H1 (cell line): ENCODE measurements around the gene SIX5. TPM values are rescaled to one million over a fixed set of nuclear protein-coding genes. Genes with fewer than 3 reads are reported as not detected.

ENCODE experiments used
- CTCF ChIA-PET: fragments of 300-600 bp; sonication (Branson Sonifier 250); formaldehyde crosslinking; loops from one replicate; lab custom pipeline; 2021; ENCODE audit not compliant: partially characterized antibody; lab: Charles Lee
- POLR2A ChIA-PET: fragments of 300-600 bp; sonication (Branson Sonifier 250); formaldehyde crosslinking; loops from one replicate; lab custom pipeline; 2021; ENCODE audit warnings: inconsistent platforms; ENCODE audit not compliant: partially characterized antibody; lab: Charles Lee
- DNase-seq, 2 experiments: peaks; one replicate each; pipeline versions ENCODE4 v3.0.0 to v3.0.0-alpha.2; 2010 to 2022; ENCODE audit warnings: low spot score in 2 of 2, low read depth in 1 of 2, mixed read lengths in 1 of 2
- FAIRE-seq: peaks from 2 replicates; lab custom pipeline; 2011; peaks lifted over from hg19 to GRCh38; lab: Jason Lieb, UNC
- H2AFZ ChIP-seq: 2 replicates; pipeline ENCODE4 v1.8.1; 2012; ENCODE audit warnings: low read length, inconsistent platforms
- H2AK5ac ChIP-seq: 2 replicates; pipeline ENCODE4 v1.6.1; 2013; ENCODE audit warnings: low read depth, low read length
- H2BK120ac ChIP-seq: replicated peaks from 2 replicates; pipeline ENCODE3; 2013; ENCODE audit warnings: low read depth, low read length, inconsistent platforms
- H2BK12ac ChIP-seq: 2 replicates; pipeline ENCODE4 v1.6.1; 2013; ENCODE audit warnings: low read depth, low read length
- H2BK15ac ChIP-seq: 2 replicates; pipeline ENCODE4 v1.6.1; 2013; ENCODE audit warnings: low read length
- H2BK20ac ChIP-seq: 2 replicates; pipeline ENCODE4 v1.6.1; 2013; ENCODE audit warnings: low read length
- H2BK5ac ChIP-seq: 2 replicates; pipeline ENCODE4 v1.6.1; 2013; ENCODE audit warnings: low read depth, low read length
- H3K14ac ChIP-seq: 2 replicates; pipeline ENCODE4 v1.6.1; 2013; ENCODE audit warnings: inconsistent platforms; ENCODE audit not compliant: insufficient read length
- H3K18ac ChIP-seq: 2 replicates; pipeline ENCODE4 v1.6.1; 2013; ENCODE audit warnings: low read length; ENCODE audit errors: extremely low read depth
- H3K23ac ChIP-seq: 2 replicates; pipeline ENCODE4 v1.6.1; 2013; ENCODE audit warnings: inconsistent platforms; ENCODE audit not compliant: insufficient read length
- H3K23me2 ChIP-seq: 2 replicates; pipeline ENCODE4 v1.6.1; 2013; ENCODE audit warnings: low read depth, low read length
- H3K27ac ChIP-seq: 2 replicates; pipeline ENCODE4 v1.6.1; 2011; ENCODE audit warnings: low read depth, low read length, inconsistent platforms
- H3K27me3 ChIP-seq, 4 experiments: replicated peaks in 1 of 4; 1 replicate in 1 of 4; 2 replicates in 3 of 4; pipeline versions ENCODE4 v1.6.1 to v1.8.1; 2011 to 2013; ENCODE audit warnings: low read length in 3 of 4, mild to moderate bottlenecking in 3 of 4, inconsistent platforms in 2 of 4, mixed read lengths in 2 of 4, moderate library complexity in 1 of 4; ENCODE audit not compliant: control insufficient read depth in 3 of 4, insufficient read depth in 3 of 4; ENCODE audit errors: extremely low read depth in 1 of 4
- H3K36me3 ChIP-seq, 4 experiments: 2 replicates each; pipeline versions ENCODE4 v1.6.1 to v1.8.1; 2011 to 2013; ENCODE audit warnings: mild to moderate bottlenecking in 4 of 4, low read length in 3 of 4, moderate library complexity in 2 of 4, control low read depth in 1 of 4, inconsistent platforms in 1 of 4; ENCODE audit not compliant: insufficient read depth in 4 of 4, control insufficient read depth in 2 of 4
- H3K4ac ChIP-seq: replicated peaks from 2 replicates; pipeline ENCODE3; 2013; ENCODE audit warnings: low read length, low read depth, mixed read lengths, inconsistent platforms; ENCODE audit not compliant: insufficient read length
- H3K4me1 ChIP-seq, 4 experiments: replicated peaks in 1 of 4; 1 replicate in 1 of 4; 2 replicates in 3 of 4; pipeline versions ENCODE4 v1.6.1 to v1.8.1; 2011 to 2013; ENCODE audit warnings: low read length in 3 of 4, inconsistent platforms in 2 of 4, mixed read lengths in 1 of 4; ENCODE audit not compliant: insufficient read depth in 4 of 4, control insufficient read depth in 3 of 4
- H3K4me2 ChIP-seq, 2 experiments: 2 replicates each; pipeline versions ENCODE4 v1.6.1 to v1.8.1; 2011 to 2013; ENCODE audit warnings: low read depth in 2 of 2, low read length in 2 of 2, control low read depth in 1 of 2, inconsistent platforms in 1 of 2, mild to moderate bottlenecking in 1 of 2; ENCODE audit not compliant: insufficient read depth in 1 of 2
- H3K4me3 ChIP-seq, 4 experiments: fragments of 200-600, 300-600 bp in 1 of 4; sonication (generic), shearing (Covaris generic), sonication (Bioruptor Twin) in 1 of 4; 2 replicates each; pipeline versions ENCODE4 v1.5.1 to v1.8.1; 2011 to 2016; ENCODE audit warnings: low read length in 4 of 4, low read depth in 3 of 4, control low read depth in 2 of 4, inconsistent platforms in 2 of 4, mild to moderate bottlenecking in 2 of 4, mixed read lengths in 1 of 4, moderate library complexity in 1 of 4; ENCODE audit not compliant: insufficient read depth in 2 of 4; ENCODE audit errors: extremely low read depth in 1 of 4
- H3K56ac ChIP-seq: replicated peaks from 2 replicates; pipeline ENCODE3; 2013; ENCODE audit warnings: low read depth, mild to moderate bottlenecking, mixed read lengths, low read length, inconsistent platforms; ENCODE audit not compliant: insufficient read length
- H3K79me1 ChIP-seq: 2 replicates; pipeline ENCODE4 v1.6.1; 2013; ENCODE audit warnings: low read depth, low read length, control low read depth
- H3K79me2 ChIP-seq, 2 experiments: 2 replicates each; pipeline versions ENCODE4 v1.6.1 to v1.8.1; 2012 to 2013; ENCODE audit warnings: low read length in 2 of 2, mild to moderate bottlenecking in 2 of 2, inconsistent platforms in 1 of 2; ENCODE audit not compliant: insufficient read depth in 2 of 2, control insufficient read depth in 1 of 2
- H3K9ac ChIP-seq, 4 experiments: replicated peaks in 1 of 4; 1 replicate in 1 of 4; 2 replicates in 3 of 4; pipeline versions ENCODE4 v1.6.1 to v1.8.1; 2011 to 2013; ENCODE audit warnings: low read depth in 3 of 4, low read length in 3 of 4, control low read depth in 2 of 4, mild to moderate bottlenecking in 2 of 4, moderate library complexity in 2 of 4, inconsistent platforms in 1 of 4; ENCODE audit errors: extremely low read depth in 1 of 4
- H3K9me3 ChIP-seq, 2 experiments: 2 replicates each; pipeline versions ENCODE4 v1.6.1 to v1.8.1; 2012 to 2013; ENCODE audit warnings: mild to moderate bottlenecking in 2 of 2, moderate library complexity in 2 of 2, control low read depth in 1 of 2, inconsistent platforms in 1 of 2, low read depth in 1 of 2, low read length in 1 of 2, mixed read lengths in 1 of 2; ENCODE audit not compliant: insufficient read depth in 2 of 2
- H4K20me1 ChIP-seq, 2 experiments: replicated peaks in 1 of 2; 2 replicates each; pipeline versions ENCODE3 to v1.8.1; 2011 to 2013; ENCODE audit warnings: inconsistent platforms in 2 of 2, low read length in 2 of 2, mild to moderate bottlenecking in 1 of 2; ENCODE audit not compliant: insufficient read depth in 2 of 2, control insufficient read depth in 1 of 2
- H4K5ac ChIP-seq: 2 replicates; pipeline ENCODE4 v1.6.1; 2013; ENCODE audit warnings: low read length, low read depth, mixed read lengths, inconsistent platforms; ENCODE audit not compliant: insufficient read length
- H4K8ac ChIP-seq: 2 replicates; pipeline ENCODE4 v1.8.0; 2013; ENCODE audit warnings: mild to moderate bottlenecking, moderate library complexity, low read length, inconsistent platforms; ENCODE audit not compliant: insufficient read depth; ENCODE audit errors: extremely low read depth
- H4K91ac ChIP-seq: replicated peaks from 2 replicates; pipeline ENCODE3; 2013; ENCODE audit warnings: low read length, mixed read lengths, inconsistent platforms; ENCODE audit not compliant: insufficient read length
- EZH2 ChIP-seq: fragments of 200-600 bp; sonication (generic); IDR thresholded peaks from 2 replicates; pipeline ENCODE4 v1.7.1; 2012; ENCODE audit warnings: low read depth, mild to moderate bottlenecking, moderate library complexity, low read length, inconsistent platforms; ENCODE audit not compliant: severe bottlenecking
- SAP30 ChIP-seq: fragments of 300-600 bp; sonication (generic); IDR thresholded peaks from 2 replicates; pipeline ENCODE4 v1.7.1; 2012; ENCODE audit warnings: low read length, moderate library complexity, mild to moderate bottlenecking, inconsistent platforms; ENCODE audit not compliant: insufficient read depth, insufficient replicate concordance
- SIX5 ChIP-seq: IDR thresholded peaks from 2 replicates; pipeline ENCODE4 v1.6.1; 2011; ENCODE audit warnings: mild to moderate bottlenecking, low read depth, low read length
- SUZ12 ChIP-seq: fragments of 200-600 bp; sonication (generic); IDR thresholded peaks from 2 replicates; pipeline ENCODE4 v1.6.1; 2012; ENCODE audit warnings: mild to moderate bottlenecking, inconsistent platforms, low read length, moderate library complexity, mixed read lengths
- WGBS, 2 experiments: shearing (Covaris generic) in 1 of 2; methylation state at CpG; one replicate each; pipeline versions ENCODE4 v1.1.6 to v1.1.7; 2013 to 2015; ENCODE audit warnings: low lambda C conversion rate in 2 of 2, mixed read lengths in 2 of 2, inconsistent platforms in 1 of 2, low coverage in 1 of 2, missing lambda C conversion rate in 1 of 2; ENCODE audit not compliant: insufficient replicate concordance in 2 of 2, insufficient coverage in 1 of 2, insufficient read length in 1 of 2; ENCODE audit errors: extremely low coverage in 1 of 2, missing lambda C conversion rate in 1 of 2; 5-methylcytosine and 5-hydroxymethylcytosine counted together
- polyA plus RNA-seq, 7 experiments: library from polyadenylated mRNA; depleted of rRNA in 3 of 7; stranded (reverse) in 5 of 7; unstranded in 2 of 7; fragments of >200 nt in 5 of 7; fragments of 200-250 nt in 2 of 7; gene quantifications; 1 replicate in 5 of 7; 2 replicates in 1 of 7; 4 replicates in 1 of 7; pipeline versions ENCODE4 v1.2.1 to v1.2.3, GENCODE V29; 2011 to 2013; ENCODE audit warnings: missing spikeins in 2 of 7, mixed read lengths in 2 of 7
- total RNA-seq: library from RNA; stranded (reverse); fragmentation: NEBNext Ultra II Directional; extraction: Animal tissue kit (Norgen Biotek cat#: 25700); gene quantifications from 2 replicates; pipeline ENCODE4 v1.2.1, GENCODE V29; 2021

The SIX5 gene
- total and polyA plus RNA-seq, 2 of the 8 experiments (the other 6 are each of a cell fraction or from before 2014, with no cell fraction given) = 20.9 to 24.2 TPM

DNA sequence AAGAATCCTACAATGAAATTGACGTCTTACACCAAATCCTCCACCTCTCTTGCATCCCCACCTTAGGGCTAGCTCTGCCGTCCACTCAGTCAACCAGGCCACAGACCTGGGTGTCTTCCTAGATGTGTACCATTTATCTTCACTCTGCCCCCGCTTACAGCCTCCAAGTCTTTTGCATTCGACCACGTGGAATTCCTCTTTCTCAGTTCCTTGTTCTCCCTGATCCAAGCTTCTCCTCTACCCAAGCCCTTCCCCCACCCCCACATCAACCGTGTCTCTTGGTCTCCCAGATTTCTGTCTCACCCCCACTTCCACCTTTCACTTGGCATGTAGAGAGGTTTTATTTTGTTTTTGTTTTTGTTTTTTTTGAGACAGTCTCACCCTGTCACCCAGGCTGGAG, 24.8 kb upstream of the SIX5 start:
- Histone ChIP-seq H2BK120ac (no peak overlapping the region), H2BK5ac (no peak overlapping the region)
- CTCF ChIA-PET = no interaction called here
- TF ChIP-seq SUZ12 (no peak), SAP30 (no peak), SIX5 (no peak), EZH2 (no peak)

More for the DNA sequence above, 24.8 kb upstream of the SIX5 start:
- no peaks in the 10 kb centered on the region for H3K27me3 ChIP-seq
- no peak overlapping the region for H2BK20ac ChIP-seq
- peaks cover 0 to 12% of the 10 kb centered on the region in 2 experiments; a peak in 2 of 4 replicates for H3K79me2 ChIP-seq
- no peak overlapping the region for H3K23ac ChIP-seq
- H4K91ac ChIP-seq = no peak overlapping the region
- H3K23me2 ChIP-seq = peaks cover 4% of the 10 kb centered on the region; the same call in 1 of the 2 replicates
- no peak overlapping the region for H3K14ac ChIP-seq
- POLR2A ChIA-PET = interaction anchor here (1.3 to 4.3 kb wide), 4 partner anchors 11 to 102 kb away, joined by 3 to 27 read pairs (median 6); partner anchors contain the start of genes QPCTL, SIX5, SNRPD2 and SYMPK
- H3K18ac ChIP-seq = no peak overlapping the region
- 69% methylated on average over 6 of the region's 6 CpGs; no CpG with 5 or more reads in 1 of the 2 experiments for WGBS, 2 experiments
- H2BK15ac ChIP-seq = no peak overlapping the region
- DNase-seq = no peak
- no peak overlapping the region for H4K5ac ChIP-seq
- peaks cover 0 to 6% (median 4%) of the 10 kb centered on the region in 4 experiments; a peak in 3 of 7 replicates for H3K4me1 ChIP-seq
- no peak overlapping the region for H2AK5ac ChIP-seq
- no peak overlapping the region for H2AFZ ChIP-seq
- H3K9ac ChIP-seq = 0 out of 7 replicates have a peak overlapping the region, but pooled peaks of 1 of the 4 experiments have one; percentile 4
- H3K56ac ChIP-seq = no peak overlapping the region
- H4K20me1 ChIP-seq = peaks cover 0 to 7% of the 10 kb centered on the region in 2 experiments
- no peaks in the 10 kb centered on the region for H3K9me3 ChIP-seq
- H3K4me2 ChIP-seq = no peak overlapping the region; a peak in 1 of 4 replicates
- H3K4me3 ChIP-seq = no peak overlapping the region
- H3K36me3 ChIP-seq = peaks cover 0 to 11% (median 9%) of the 10 kb centered on the region in 4 experiments; a peak in 6 of 8 replicates
- H3K27ac ChIP-seq = no peak overlapping the region
- no peak overlapping the region for H4K8ac ChIP-seq
- H3K4ac ChIP-seq = no peak overlapping the region
- FAIRE-seq = no peak
- H2BK12ac ChIP-seq = no peak overlapping the region
- peaks cover 10% of the 10 kb centered on the region for H3K79me1 ChIP-seq
